GM12873 (cell line): ENCODE measurements around the gene CD180.

Experiments
- TF ChIP-seq, protein P1 (sequence below): IDR thresholded peaks from 2 replicates; pipeline ENCODE4 v1.5.1; 2012; ENCODE audit warnings: low read depth, mild to moderate bottlenecking, moderate library complexity, low read length, control low read depth; ENCODE audit not compliant: insufficient read depth; ENCODE audit errors: missing control alignments

The CD180 gene

DNA sequence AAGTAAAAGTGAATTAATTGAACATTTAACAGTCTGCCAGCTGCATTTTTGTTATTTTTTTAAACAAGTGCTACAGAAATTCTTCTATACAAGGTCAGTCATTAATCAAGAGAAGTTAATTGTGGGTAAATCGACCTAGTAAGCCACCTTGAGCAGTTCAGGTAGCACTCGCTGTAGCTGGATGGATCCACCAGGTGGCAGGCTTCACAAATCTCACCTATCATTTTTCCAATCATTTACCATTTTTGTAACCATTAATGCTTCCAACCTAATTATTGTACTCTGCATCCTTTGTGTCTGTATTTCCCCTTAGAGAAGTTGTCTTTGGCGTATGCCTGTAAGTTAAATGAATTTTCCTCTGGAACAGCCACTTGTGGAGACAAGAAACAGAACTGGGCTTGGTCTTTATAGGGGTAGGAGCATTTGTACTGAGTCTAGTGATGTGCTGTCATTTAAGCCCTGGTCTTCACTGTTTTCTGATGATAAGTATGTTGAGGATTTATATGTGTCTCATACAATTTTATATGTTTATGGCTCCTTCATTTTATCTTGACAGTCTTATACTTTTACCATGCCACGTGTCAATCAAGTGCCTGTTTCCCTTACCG lies 39.5 kb downstream of the CD180 start:
- TF ChIP-seq, protein P1, sequence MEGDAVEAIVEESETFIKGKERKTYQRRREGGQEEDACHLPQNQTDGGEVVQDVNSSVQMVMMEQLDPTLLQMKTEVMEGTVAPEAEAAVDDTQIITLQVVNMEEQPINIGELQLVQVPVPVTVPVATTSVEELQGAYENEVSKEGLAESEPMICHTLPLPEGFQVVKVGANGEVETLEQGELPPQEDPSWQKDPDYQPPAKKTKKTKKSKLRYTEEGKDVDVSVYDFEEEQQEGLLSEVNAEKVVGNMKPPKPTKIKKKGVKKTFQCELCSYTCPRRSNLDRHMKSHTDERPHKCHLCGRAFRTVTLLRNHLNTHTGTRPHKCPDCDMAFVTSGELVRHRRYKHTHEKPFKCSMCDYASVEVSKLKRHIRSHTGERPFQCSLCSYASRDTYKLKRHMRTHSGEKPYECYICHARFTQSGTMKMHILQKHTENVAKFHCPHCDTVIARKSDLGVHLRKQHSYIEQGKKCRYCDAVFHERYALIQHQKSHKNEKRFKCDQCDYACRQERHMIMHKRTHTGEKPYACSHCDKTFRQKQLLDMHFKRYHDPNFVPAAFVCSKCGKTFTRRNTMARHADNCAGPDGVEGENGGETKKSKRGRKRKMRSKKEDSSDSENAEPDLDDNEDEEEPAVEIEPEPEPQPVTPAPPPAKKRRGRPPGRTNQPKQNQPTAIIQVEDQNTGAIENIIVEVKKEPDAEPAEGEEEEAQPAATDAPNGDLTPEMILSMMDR, result peak; percentile 87

- TF ChIP-seq, protein P1, result no peak
Observed at GRCh38 chr5:67154556-67155206, 41.9 kb downstream of the CD180 start.

DNA sequence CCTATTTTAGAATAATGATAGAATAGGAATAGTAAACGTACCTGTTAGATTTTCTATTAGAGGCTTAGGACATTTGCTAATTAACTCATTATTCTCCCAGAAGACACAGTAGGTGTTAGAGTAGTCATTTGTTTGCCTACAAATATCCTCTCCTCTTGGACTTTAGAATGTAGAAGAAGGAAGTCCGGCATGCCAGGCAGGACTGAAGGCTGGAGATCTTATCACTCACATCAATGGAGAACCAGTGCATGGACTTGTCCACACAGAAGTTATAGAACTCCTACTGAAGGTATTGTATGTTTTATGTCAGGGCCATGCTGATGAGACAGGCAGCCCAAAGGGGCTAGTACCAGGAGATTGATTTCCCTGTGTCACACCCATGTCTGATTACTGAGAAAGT lies 43.3 kb downstream of the CD180 start:
- TF ChIP-seq, protein P1, result no peak

GRCh38 chr5:67152400-67152799 lies 44.2 kb downstream of the CD180 start:
- TF ChIP-seq, protein P1, result no peak

DNA sequence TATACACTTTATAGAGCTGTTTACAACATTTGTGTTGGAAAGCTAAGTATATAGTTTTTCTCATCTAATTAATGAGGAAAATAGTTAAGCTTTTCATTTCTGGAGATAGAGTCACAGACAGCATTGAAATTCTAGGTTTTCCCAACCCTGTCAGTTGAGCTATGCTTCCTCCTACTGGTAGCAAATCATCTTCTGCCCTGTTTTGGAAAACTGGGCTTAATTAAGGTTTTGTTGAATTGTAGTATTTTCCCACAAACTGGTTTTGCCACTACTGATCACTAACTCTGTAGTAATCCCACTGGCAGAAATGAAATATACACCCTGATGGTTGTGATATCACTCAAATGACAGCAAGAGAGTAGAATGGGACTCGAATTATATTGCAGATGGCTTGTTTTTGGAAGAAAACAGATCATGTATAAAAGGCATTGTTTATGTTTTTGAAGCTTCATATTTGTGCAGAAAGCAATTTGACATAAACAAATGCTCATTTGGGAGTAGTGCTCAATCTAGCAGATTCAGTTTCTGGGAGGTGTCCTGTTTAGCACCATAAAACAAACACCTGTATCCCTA lies 46.6 kb downstream of the CD180 start:
- TF ChIP-seq, protein P1, result peak; percentile 21

- TF ChIP-seq, protein P1, result no peak
Observed at GRCh38 chr5:67149057-67149950, 47.3 kb downstream of the CD180 start.

- TF ChIP-seq, protein P1, result no peak
Observed at GRCh38 chr5:67147760-67148159, 48.8 kb downstream of the CD180 start.
